ENCODE data around the gene PTPRR.

PTPRR gene

DNA sequence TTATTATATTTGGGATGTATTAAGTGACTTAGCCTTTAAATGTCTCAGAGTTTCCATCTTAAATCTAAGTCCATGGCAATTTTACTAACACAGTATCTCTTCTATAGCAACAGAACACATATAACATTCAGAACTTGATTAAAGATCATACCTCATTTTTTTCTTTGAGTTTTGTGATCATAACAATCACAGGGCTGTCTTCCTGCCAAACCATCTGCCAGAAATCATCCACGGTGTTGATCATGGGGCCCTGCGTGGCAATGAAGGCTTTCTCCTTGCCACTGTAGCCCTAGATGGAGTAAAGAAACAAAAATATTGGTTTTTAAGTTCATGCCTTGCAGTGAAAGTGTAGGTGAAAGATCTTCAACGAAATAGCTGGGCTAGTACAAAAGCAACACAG is 236.6 kb downstream of the PTPRR start:
- no peak for DNase-seq

DNA sequence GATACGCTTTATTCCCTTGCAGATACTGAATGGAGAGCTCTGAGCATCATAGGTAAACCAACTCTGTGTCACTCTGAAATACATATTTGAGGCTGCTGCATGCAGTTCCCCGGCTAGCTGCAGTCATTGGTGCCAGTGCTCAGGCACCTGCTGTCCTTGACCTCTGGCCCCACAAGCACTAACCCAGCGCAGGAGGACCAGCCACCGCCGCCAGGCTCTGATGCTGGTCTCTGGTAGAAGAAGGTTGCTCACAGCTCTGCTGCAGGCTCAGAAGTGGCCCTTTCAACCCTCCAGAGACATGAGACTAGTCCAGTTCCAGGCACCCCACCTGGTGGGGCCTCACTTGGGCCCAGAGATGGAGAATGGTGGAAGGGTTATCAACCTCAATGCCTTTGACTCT is 248.8 kb downstream of the PTPRR start:
- no peak for DNase-seq

DNA sequence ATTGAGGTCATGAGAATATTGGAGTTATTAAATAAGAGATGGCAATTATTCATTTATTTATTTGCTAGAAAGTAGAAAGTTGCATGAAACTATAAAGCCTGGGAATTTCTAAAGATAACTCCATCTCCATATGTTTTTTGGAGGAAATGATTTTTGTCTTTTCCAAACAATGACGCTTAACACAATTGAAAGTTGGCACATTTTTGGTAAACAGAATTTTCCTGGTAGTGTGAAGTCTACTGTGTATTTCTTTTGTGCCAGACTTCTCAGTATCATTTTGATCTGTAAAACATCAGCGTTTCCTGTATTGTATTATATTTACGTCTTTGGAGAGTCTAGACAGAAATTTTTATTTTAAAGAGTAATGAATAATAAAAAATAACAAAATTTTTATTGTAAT is 249.6 kb downstream of the PTPRR start:
- DNase-seq: no peak

DNA sequence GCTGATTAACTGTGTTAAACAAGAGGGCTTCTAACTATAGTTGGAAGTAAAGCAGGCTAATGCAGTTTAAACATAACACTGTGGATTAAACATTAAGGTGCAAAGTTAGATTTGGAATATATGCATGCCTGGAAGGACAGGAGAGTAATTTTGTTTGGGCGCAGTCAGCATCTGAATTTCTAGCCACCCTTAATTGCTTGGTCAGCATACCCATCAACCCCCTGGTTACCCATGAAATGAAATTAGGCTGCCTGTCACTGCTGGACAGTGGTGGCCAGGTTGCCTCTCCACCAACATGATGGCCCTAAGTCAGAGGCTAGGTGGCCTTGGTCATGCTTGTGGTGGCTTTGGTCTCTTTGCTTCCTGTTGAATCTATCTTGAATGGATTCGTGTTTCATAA is 253.3 kb downstream of the PTPRR start:
- no peak for DNase-seq

DNA sequence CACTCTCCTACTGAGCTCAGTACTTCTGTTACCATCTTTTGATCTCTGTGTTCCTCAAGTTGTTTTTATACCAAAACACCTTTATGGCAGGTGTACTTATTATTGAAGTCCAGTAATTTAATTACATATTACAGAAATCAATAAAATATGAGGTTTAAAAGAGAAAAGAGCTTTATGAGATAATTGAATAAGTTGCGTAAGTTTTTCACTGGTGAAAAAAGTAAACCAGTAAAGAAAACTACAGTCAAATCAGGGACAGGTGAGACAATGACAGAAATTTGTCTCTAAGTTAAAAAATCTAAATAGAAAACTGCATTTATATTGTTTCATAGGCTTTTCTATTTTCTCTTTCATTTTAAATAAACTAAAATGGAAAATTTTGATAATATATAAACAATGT is 254.2 kb downstream of the PTPRR start:
- no peak for DNase-seq

DNA sequence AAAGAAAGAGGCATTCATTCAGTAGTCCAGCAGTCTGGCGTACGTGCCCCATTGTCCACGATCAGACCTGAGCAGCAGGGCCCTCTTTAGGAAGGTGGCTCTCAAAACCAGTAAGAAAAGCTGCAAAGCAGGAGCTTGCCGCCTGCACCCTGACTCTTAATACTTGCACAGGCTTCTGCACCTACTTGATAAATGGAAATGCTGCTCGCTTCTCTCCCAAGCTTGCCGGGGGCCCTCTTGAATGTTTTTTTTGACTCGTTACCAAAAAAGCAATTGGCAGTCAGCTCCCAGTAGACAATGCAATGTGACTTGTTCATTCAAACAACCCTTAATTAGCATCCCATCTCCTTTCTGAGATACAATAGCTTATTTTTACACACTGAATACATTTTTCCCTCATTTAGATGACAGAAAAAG is 256.1 kb downstream of the PTPRR start:
- no peak for DNase-seq

DNA sequence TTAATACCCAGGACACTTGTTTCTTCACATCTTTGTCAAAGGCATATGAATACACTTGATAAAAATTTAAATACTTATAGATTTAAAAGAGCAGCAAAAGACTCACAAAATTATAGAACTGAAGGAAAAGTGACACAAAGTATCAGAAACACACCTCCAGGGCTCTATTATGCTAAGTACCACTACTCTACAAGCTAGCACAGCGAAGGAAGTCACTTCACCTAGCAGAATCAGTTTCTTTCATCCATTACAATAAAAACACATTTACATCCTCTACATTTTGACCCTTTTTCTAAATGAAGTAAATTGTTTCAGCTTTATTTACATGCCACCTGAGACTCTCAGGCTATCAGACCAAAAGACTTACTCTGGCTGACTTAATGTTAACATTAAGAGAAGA is 256.7 kb downstream of the PTPRR start:
- no peak for DNase-seq

DNA sequence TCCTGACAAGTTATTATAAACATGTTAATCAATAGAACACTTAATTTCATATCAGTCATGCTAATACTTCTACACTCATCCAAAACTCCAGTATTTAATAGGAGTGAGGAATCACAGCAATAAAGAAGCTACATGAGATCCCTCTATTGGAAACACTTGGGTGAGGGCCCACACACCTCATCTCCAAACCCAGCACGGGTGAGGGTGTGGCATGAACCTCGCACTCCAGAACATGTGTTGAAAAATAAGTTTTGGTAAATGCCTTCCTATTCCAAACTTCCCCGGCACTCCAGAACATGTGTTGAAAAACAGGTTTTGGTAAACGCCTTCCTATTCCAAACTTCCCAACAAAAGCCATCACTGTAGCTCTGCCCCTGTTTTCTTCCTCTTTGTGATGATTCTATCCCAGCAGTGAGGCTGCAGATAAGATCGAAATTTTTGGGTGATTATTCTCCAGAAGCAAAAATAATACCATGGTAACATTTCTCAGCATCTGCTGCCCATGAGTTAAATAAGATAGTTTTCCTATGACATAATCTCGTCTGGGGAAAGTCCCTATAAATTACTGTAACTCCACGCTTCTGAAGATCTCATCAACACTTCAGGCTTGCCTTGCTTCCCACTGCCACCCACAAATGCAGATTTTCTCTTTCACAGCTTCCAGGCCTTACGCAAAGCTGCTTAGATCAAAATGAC is 258.9 kb downstream of the PTPRR start:
- no peak for DNase-seq

DNA sequence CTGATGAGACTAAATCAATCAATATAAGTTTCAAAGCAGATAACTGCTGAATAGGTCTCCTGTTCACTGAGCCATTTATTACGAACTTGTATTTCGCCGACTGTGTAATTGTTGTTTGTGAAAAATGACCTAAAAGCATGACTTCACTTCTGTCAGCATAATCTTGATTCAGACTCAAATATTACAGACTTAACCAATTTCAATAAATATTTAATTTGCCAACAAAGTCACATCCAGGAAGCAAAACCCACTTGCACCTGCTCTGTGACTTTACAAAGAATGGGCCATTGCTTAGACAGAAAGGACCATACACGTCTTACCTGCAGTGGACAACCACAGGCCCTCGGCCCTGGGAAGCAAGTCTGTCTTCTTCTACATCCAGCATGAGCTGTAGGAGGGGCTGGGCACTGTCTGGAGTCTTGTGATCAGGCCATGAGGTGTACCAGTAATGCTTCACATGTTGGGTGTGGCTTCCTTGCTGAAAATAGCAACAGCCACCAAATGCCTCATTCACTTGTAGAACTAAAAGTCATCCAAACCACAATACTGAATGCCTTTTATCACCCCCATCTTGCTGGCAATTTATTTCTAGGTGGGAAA is 259.8 kb downstream of the PTPRR start:
- DNase-seq: no peak

DNA sequence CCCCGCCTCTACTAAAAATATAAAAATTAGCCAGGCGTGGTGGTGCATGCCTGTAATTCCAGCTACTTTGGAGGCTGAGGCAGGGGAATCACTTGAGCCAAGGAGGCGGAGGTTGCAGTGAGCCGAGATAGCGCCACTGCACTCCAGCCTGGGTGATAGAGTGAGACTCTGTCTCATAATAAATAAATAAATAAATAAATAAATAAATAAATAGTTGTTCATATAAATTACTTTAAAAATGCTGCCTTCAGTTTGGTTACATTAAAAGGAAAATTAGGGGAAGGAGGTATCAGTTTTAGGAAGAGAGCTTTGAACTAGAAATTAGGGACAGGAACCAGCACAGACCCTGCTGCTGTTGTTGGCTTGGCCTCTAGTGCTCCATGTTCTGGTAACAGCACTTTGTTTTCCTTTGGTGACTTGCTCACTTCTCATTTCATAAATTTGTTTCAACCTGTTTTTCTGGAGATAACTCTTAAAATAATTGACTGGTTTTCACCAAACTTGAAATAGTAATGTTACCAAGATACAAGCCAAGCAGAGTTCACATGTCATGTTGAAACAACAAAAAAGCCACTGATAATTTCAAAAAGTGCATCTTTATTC is 260.4 kb downstream of the PTPRR start:
- DNase-seq: no peak

DNA sequence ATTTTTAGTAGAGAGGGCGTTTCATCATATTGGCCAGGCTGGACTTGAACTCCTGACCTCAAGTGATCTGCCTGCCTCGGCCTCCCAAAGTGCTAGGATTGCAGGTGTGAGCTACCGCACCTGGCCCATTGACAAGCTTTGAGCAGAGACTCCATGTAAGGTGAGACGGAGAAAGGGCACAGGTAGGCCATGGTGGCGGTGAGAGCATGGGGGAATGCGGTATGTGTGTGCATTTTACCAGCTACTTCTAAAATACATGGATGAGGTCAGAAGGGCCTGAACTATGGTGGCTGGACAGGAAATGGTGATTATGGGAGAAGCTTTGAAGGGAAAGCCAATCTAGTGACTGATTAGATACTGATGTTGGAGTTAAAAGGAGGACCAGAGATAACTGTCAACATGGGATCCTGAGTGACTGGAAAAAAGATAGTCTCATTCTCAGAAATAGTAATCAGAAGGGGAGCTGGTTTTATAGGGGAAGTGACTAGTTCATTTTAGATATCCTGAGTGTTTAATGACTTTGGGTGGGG is 261.4 kb downstream of the PTPRR start:
- DNase-seq: no peak

DNA sequence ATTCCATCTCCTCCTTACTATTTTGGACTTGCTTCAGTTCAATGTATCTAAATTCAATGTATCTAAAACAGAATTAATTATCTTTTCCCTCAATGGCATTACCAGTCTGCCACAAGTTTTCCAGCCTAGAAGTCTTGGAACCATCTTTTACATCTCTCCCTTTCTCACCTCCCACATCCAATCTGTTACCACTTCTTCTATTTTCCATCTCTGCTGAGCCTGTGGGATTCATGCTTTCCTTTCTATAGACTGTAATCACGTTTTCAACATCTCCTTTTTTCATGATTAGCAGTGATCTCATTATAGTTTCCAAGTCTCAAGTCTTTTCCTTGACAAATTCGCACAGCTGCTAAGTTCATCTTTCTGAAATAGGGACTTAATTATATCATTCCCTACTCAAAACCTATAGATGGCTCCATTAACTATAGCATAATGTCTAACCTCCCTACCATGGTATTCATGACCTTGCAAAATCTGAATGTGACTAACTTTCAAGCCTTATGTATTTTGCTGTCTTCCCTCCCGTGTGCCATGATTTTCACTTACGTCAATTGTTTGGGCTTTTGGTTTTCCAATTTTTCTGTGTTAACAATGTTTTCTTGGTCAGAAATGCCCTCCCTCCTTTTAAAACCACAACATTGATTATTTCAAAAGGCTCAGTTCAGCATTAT is 262.8 kb downstream of the PTPRR start:
- no peak for DNase-seq

DNA sequence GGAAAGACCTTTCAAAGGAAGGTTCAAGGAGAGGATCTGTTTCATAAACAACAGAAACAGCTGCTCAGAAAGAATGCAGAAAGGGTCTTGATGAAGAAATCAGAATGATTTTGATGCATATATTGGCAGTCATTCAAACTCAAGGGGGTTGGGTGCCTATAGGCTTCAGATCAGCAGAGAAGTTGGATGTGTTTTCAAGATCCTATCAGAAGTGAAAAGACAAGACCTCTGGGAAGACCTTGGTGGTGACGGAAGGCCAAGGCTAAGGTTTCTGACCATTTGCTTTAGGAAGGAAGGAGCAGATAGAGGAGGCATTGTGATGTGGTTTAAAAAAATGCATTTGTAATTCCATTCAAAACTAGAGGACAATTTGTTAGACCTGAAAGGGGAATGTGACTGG is 268.1 kb downstream of the PTPRR start:
- DNase-seq: no peak

DNA sequence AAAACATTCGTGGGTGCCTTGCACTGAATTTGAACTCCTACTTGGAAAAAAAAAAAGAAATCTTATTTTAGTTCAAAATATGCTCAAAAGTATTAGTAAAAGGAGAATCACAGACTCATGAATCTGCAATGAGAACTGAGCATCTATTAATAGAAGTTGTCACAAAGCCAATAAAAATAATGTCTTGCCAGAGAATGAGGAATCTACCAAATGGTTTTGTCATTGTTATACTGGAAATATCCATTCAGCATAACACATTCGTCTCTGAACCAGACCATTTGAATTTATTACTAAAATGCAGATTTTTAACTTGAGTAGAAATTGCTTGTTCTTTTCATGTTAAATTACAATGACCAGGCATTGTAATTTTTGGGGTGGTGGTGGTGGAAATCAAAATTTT is 271.7 kb downstream of the PTPRR start:
- no peak for DNase-seq

DNA sequence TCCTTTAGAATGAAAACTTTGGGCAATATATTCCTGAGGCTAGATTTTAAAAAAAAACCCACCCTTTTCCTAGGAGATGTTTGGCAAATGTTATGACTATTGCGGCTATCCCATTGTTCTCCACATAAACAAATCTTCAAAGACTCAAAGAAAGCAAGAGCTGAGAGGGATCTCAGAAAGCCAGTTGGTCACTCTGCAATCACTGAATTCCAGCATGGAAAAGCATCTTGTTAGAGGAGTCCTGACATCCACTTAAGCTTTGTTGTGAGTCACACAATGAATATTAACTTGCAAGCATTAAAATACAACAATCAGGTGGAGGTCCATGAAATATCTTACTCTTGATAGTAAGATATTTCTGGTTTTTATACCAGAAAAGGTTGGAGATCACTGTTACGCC is 272.3 kb downstream of the PTPRR start:
- no peak for DNase-seq

DNA sequence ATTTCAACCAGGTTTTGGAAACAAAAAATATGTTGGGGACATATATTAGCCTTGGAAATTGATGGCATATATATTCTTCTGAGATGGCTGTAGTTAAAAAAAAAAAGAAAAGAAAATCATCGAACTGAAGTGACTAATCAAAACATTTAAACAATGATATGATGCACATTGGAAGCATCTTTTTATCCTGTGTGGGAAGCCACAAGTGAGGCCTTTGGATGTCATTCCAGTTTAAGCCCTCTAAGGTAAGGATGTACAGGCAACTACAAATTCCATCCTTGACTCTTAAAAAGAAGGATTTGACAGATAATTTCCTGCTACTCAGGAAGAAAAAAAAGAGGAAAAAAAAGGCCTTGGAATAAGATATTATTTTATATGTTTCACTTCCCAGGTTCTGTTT is 273.7 kb downstream of the PTPRR start:
- no peak for DNase-seq

DNA sequence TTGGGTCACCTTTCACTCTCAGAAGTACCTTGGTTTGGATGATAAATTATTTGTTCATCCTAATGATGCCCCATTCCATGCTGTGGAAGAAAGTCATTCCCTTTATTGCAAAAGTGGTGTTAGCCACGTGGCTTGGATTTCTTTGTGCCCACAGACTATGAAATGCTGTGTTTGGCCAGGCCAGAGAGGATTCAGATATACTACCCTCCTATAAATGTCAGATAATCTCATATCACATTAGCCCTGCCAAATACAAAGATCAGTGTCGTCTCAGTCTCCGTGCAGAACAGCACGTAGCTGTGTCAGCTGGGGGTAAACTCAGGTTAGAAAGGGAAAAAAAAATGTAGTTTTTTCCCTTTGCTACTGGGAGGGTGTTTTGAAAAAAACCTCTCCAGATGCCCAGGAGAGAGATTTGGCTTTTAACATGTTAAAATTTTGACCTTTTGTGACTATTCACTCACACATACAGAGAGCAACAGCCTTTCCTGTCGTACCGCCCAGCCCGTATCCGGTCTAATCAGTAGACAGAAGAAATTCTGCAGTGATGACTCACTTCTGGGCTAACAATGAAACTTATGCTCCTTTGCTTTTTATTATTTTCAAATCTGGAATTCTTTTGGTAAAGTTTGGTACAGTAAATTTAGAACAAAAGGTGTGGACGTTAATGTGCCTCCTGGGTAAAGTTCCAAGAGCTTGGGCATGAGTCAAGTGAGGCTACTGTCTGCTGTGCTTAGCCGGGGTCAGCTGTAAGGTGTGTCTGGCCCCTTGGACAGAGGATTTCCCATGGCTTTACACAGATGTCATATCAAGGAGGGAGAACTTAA is 274.8 kb downstream of the PTPRR start:
- DNase-seq: peak; percentile 34

DNA sequence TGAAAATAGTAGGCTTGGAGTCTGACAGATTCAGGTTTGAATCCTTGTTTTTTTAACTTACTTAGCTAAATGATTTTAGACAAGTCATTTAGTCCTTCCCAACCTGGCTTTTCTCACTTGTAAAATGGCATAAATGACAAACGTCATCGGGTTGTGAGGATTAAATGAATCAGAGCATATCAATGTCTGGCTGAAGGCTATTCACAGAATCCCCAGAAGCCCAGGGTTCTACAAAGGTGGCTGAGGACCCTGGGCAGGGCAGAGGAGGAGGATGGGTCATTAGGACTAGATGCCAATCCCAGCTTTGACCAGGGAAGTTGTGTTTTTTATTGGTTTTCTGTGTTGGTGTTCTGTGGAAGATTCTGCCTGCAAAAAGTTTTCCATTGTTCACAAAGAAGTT is 275.7 kb downstream of the PTPRR start:
- no peak for DNase-seq

DNA sequence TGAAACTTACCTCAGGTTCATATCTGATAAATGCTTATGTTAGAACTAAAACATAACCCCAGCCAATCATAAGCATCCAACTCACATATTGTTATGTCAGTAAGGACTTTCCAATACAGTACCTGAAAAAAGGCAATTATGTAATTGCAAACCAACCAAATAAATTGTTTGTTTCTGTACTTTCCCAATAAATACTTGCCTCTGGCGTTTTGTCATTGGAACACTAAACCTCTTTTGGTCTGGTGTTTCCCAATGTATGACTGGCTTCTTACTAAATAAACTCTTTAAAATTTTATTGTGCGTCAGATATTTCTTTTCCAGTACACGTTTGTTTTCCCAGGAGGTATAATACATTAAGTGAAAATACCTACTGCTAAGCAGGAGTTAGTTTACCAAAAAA is 276.6 kb downstream of the PTPRR start:
- no peak for DNase-seq

DNA sequence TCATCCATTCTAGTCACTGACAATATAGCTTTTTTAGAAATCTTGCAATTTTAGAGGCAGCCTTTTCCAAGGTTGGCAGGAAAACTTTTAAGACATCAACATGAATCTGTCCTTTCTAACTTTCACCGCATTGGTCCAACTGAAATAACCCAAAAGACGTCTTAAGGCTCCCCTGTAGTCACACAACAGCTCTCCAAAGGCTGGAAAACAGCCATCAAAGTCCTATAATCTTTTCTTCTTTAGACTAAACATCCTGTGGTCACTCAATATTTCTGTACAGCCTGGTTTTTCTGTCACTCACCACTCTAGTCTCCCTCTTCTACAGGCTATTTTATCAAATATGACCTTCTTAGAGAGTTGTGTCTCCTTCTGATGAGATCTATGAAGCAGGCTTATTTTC is 278.8 kb downstream of the PTPRR start:
- no peak for DNase-seq

DNA sequence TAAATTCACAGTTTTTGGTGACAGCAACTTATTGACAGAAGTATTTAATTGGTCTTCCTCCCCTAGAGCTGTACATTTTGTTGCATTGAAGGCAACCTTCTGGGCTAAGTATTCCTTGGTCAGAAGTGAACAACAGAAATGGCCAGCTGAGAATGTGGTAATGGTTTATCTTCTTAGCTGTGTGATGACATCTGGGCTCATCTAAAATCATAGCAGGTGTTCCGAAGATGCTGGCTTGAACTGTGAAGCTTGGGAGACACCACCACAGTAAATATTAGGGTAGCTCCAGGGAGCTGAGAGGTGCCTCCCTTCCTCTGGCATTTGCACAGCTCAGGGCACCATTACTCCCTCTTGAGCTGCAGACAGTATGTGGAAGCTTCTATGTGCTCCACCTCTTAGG is 279.6 kb downstream of the PTPRR start:
- no peak for DNase-seq

DNA sequence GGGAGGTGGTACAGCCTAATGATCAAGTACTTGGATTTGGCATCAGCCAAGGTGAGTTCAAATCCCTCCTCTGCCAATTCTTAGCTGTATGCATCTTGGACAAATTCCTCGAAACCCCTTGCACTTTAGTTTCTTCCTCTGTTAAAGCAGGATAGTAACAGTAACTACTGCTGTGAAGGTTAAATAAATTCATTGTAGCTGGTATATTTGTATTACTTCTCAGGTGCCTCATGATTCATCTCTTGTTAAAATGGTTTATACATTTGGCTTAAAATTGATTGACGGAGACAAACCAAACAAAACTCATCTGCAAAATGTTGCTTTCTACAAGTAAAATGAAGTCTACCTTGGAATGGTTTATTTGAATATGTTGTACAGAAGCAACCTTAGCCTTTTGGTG is 281.0 kb downstream of the PTPRR start:
- DNase-seq: no peak
